SHP77 treated with DMSO at 0.1 percent for 48 hours (cell line): ENCODE data around the gene ANKRD27.
"Not testable (repeated sequence)": the region's sequence is repeated elsewhere in the genome, so short reads cannot be mapped to it uniquely, and the experiment has no call there.

Source experiments
- DNase-seq: peaks from one replicate; lab custom pipeline; 2025; lab: John Stamatoyannopoulos, UW

Gene ANKRD27

DNA sequence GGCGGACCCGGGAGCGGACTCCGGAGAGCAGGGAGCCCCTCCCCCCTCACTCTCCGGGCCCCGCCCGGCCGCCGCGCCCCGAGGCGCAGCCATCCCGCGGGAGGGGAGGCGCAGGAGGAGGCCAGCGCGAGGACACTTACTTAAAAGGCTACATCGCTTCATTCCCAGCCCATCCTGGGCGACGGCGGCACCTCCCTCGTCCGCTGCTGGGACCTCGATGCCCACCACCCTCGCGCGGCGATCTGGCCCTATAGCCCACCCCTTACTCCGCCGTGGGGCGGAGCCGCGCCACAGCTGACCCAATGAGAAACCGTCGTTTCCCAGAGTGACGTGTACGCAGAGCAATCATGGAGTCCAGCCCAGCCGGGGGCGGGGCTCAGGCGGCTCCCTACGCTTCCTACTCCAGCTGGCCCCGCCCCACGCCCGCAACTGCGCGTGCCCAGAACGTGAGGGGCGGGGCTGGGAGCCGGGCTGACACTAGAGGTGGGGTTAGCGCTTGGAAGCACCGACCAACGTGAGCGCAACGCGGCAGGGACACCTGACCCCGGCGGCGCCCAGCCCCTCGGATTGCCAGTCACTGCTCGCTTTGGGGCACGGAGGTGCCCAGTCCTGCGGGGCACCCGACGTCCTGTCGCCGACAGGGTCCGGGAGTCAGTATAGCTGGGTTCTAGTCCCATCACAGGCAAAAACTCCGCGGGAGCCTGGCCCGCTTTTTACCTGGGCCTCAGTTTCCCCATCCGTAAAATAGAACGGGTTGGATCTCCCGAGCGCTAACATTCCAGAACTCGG lies at the start of gene ANKRD27:
ANKRD27 (minus strand) TSS at position 250 of the 789 bp plus-strand sequence. CDS start 16,165 bp downstream, outside the sequence.
- DNase-seq = peak; percentile 86

DNA sequence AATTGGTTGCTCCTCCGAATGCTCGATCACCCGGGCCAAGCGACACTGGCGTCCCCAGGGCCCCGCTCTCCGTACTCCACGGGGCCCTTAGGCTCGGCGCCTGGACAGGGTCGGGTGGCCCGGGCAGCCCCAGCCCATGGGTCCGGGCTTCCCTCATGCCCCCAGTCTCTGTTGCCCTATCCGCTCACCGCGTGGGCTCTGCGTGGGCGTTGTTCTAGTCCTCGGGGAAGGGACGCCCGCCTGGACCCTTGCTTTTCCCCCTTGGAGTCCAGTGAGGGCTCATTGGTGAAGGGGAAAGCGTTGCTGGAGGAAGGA lies 45.9 kb upstream of the ANKRD27 start:
- DNase-seq = no peak

GRCh38 chr19:32720216-32720935 lies 45.4 kb upstream of the ANKRD27 start:
- DNase-seq = no peak

DNA sequence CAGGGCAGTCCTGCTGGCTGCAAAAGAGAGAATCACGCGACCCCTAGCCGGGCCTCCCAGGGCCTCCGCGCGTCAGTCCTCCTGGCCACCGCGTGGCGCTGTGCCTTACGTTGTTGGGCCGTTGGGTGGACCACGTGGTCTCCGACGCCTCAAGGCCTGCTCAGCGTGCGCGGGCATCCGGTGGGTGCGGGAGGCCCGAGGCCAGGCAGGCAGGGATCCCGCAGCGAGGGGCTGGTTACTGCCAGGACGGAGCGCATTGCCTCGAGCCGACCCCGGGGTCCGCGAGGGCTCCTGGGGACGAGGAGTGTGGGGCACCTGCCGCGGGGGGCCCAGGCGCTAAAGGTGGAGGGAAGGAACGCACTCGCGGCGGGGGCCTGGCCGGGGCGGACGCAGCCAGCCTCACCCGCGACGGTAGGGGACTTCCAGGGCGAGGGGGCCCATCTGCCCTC lies 44.7 kb upstream of the ANKRD27 start, which contains the start of gene TDRD12:
TDRD12 (plus strand) TSS at position 157 of the 449 bp plus-strand sequence. CDS start 306 bp downstream, outside the sequence.
- no peak for DNase-seq

- no peak for DNase-seq
Observed at GRCh38 chr19:32718286-32718685, 43.3 kb upstream of the ANKRD27 start.

- DNase-seq = no peak
Observed at GRCh38 chr19:32717496-32717895, 42.5 kb upstream of the ANKRD27 start.

DNA sequence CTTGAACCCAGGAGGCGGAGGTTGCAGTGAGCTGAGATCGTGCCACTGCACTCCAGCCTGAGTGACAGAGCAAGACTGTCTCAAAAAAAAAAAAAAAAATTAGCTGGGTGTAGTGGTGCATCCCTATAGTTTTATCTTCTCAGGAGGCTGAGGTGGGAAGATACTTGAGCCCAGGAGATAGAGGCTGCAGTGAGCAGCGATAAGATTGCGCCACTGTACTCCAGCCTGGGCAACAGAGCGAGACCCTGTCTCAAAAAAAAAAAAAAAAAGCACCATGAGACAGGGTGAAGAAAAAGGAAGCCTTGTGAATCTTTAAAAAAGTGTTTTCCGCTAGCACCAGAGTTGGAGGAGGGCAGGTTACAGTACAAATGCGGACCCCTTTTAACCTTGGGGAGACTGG lies 41.2 kb upstream of the ANKRD27 start:
- DNase-seq = not testable (repeated sequence)

DNA sequence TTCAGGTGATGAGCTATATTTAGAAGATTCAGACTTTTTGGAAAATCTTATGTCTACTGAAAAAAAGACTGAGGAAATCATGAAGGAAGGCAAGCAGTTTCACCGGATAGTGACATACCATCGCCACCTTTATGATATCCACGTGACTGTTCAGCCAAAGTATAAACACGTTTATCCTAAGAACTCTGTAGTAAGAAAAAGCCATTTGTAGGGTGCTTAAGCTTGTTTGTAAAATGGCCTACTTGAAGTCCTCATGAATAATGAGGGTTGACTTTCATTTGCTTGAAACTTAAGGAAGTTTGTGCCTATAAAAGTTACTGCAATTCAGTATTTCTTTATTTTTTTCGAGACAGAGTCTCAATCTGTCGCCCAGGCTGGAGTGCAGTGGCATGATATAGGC lies 36.8 kb upstream of the ANKRD27 start:
- DNase-seq = no peak

- DNase-seq = no peak
Observed at GRCh38 chr19:32709032-32709431, 34.1 kb upstream of the ANKRD27 start.

- no peak for DNase-seq
Observed at GRCh38 chr19:32708457-32708856, 33.5 kb upstream of the ANKRD27 start.

GRCh38 chr19:32704006-32704405 lies 29.0 kb upstream of the ANKRD27 start:
- DNase-seq = not testable (repeated sequence)

- DNase-seq = no peak
Observed at GRCh38 chr19:32702010-32702409, 27.0 kb upstream of the ANKRD27 start.

DNA sequence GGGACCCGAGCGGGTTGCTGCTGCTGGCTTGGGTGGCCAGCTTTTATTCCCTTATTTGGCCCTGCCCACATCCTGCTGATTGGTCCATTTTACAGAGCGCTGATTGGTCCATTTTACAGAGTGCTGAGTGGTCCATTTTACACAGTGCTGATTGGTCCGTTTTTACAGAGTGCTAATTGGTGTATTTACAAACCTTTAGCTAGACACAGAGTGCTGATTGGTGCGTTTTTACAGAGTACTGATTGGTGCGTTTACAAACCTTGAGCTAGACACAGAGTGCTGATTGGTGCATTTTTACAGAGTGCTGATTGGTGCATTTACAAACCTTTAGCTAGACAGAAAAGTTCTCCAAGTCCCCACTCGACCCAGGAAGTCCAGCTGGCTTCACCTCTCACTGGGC lies 25.1 kb upstream of the ANKRD27 start:
- not testable (repeated sequence) for DNase-seq

DNA sequence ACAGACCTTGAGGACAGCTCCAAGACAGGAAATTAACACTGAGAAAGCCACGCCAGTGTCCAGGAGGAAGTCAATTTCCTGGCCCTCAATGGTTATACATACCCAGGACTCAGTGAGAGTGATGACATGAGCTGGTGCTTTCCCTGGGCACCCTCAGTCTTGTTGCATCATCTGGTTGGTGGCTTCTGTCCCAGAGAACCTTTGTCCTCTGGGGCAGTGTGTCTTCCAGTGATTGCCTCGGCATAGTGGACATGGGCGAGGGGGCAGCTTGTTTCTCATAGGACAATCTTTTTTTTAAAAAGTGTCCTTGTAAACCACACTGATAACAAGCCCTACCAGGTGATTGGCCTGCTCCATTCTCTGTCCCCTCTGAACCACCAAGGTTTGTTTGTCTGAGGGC lies 21.8 kb upstream of the ANKRD27 start:
- not testable (repeated sequence) for DNase-seq

- not testable (repeated sequence) for DNase-seq
Observed at GRCh38 chr19:32695506-32695905, 20.5 kb upstream of the ANKRD27 start.

- DNase-seq = not testable (repeated sequence)
Observed at GRCh38 chr19:32694851-32695250, 19.9 kb upstream of the ANKRD27 start.

GRCh38 chr19:32694316-32694715 lies 19.3 kb upstream of the ANKRD27 start:
- not testable (repeated sequence) for DNase-seq

GRCh38 chr19:32693151-32694108 lies 18.4 kb upstream of the ANKRD27 start:
- not testable (repeated sequence) for DNase-seq

- DNase-seq = no peak
Observed at GRCh38 chr19:32692727-32693061, 17.7 kb upstream of the ANKRD27 start.

- DNase-seq = no peak
Observed at GRCh38 chr19:32691952-32692726, 17.2 kb upstream of the ANKRD27 start.

GRCh38 chr19:32691291-32691951 lies 16.4 kb upstream of the ANKRD27 start, which contains the start of gene NUDT19:
NUDT19 (plus strand) TSS chr19:32691821; CDS start chr19:32691961, 140 bp downstream.
- DNase-seq = peak; percentile 88
